NCI-H187 (cell line): ENCODE results near the gene ANKFY1.

ENCODE experiments used
- DNase-seq, 2 experiments: peaks; one replicate each; lab custom pipeline; 2025; lab: John Stamatoyannopoulos, UW

The ANKFY1 gene, protein sequence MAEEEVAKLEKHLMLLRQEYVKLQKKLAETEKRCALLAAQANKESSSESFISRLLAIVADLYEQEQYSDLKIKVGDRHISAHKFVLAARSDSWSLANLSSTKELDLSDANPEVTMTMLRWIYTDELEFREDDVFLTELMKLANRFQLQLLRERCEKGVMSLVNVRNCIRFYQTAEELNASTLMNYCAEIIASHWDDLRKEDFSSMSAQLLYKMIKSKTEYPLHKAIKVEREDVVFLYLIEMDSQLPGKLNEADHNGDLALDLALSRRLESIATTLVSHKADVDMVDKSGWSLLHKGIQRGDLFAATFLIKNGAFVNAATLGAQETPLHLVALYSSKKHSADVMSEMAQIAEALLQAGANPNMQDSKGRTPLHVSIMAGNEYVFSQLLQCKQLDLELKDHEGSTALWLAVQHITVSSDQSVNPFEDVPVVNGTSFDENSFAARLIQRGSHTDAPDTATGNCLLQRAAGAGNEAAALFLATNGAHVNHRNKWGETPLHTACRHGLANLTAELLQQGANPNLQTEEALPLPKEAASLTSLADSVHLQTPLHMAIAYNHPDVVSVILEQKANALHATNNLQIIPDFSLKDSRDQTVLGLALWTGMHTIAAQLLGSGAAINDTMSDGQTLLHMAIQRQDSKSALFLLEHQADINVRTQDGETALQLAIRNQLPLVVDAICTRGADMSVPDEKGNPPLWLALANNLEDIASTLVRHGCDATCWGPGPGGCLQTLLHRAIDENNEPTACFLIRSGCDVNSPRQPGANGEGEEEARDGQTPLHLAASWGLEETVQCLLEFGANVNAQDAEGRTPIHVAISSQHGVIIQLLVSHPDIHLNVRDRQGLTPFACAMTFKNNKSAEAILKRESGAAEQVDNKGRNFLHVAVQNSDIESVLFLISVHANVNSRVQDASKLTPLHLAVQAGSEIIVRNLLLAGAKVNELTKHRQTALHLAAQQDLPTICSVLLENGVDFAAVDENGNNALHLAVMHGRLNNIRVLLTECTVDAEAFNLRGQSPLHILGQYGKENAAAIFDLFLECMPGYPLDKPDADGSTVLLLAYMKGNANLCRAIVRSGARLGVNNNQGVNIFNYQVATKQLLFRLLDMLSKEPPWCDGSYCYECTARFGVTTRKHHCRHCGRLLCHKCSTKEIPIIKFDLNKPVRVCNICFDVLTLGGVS

DNA sequence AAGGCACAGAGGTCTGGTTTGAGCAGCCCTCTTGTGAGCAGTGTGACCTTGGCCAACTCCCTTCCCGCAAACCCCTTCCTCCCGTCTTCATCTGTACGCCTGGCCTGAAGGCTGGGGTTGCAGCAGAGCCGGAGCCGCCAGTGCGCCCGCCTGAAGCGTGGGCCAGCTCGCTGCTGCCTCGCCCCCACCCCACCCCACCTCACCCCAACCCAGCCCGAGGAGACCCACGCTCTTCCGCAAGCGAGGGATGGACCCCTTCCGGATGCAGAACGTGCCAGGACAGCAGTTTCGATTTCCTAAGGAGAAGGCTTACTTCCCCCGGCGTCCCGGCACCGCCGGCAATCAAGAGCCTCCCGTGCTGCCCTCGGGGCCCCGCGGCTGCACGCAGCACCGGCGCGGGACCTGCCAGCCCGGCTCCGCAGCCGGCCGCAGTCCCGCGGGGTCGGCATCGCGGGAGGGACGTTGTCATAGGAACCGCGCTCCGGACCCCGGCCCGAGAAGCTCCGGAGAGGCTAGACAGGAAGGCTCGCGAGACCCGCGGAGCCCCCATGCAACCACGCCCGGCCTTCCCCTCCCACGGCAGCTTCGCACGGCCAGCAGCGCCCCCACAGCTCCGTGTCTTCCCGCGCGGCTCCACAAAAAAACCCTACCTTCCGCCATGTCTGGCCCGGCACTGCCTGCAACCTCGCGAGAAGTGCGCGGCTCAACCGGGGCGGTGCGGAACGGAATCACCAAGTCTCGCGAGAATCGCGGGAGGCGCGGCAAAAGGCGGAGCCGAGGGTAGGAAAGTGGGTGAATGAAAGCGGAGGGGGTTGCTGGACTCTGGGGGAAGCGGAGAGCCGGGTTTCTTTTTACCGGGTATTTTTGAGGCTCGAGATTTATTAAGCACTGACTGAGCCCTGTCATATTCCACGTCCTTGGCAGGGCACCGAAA is at the start of gene ANKFY1:
Gene ANKFY1 (minus strand): TSS at position 698 of the 934 bp plus-strand sequence. CDS start 38 bp downstream, at position 660.
- peak; percentile 49 to 86 for DNase-seq

DNA sequence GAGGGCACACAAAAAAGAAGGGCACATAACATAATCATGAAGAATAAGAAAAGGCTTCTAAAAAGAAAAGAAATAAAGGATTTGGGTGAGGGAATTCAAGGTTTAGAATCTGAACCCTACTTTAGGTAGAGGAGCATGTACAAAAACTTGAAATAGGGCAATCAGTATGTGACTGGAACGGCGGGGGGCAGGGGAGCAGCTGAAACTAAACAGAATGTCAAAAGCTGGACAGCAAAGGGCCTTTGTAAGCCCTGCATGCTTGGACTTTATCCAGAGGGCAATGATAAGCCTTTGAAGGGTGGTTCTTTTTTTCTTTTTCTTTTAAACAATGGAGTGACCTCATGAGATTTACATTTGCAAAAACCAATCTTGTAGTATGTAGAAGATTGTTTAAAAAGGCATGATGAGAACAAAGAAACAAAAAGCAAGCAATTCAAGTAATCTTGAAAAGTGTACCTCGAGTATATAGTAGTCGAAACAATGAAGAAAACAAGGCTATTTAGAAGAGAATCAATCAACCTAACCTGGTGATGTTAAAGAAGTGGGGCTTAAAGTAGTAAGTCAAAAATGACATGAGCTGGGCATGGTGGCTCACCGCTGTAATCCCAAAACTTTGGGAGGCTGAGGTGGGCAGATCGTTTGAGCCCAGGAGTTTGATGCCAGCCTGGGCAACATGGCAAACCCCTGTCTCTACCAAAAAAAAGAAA is 46.7 kb upstream of the ANKFY1 start:
- DNase-seq = no peak

DNA sequence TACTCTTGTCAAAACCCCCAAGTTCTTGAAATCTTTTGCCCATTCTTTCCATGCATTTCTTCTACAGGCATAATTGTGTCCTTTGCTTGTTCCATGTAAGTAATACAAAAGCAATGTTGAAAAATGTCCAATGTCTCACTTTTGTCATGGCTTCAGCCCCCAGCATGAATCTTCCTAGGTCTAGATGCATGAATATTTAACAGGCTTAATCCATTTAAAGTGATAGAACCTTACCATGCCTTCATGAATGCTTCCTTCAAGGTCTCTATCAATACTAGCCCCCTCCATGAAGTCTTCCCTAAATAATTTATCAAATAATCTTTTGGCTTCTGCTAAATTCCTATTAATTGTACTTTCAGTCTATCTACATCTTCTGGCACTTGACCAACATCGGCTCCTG is 46.1 kb upstream of the ANKFY1 start:
- DNase-seq = no peak

DNA sequence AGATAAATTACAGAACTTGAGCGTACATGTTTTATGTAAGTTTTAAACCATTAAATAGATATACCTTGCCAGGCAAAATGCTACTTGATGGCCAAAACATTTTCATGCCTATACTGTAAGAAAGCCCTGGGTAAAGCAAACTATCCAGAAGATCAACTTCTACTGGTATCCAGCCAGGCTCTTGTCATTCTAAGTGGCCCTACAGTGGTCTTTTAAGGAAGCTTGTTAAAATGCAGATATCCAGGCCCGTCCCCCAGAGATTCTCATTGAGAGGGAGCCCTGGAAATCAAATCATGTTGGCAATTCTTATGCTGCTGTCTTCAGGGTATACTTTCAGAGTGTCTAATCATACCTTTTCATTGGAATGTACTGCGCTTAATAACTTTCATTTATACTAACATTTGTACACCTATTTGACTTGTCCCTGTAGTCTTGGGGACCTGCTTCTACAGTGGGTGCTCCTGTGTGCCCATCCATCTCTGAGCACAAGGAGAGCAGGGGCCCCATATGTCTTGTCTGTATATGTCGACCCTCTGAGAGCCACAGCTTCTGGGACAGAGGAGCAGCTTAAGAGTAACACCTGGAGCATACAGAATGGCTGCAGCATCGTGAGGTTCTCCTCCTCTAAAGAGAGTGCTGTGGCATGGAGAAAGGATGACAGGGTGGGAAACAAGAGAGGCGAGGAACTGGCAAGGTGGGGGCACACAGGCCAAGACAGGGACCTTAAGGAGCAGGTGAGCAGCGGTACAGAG is 43.6 kb upstream of the ANKFY1 start:
- no peak for DNase-seq

DNA sequence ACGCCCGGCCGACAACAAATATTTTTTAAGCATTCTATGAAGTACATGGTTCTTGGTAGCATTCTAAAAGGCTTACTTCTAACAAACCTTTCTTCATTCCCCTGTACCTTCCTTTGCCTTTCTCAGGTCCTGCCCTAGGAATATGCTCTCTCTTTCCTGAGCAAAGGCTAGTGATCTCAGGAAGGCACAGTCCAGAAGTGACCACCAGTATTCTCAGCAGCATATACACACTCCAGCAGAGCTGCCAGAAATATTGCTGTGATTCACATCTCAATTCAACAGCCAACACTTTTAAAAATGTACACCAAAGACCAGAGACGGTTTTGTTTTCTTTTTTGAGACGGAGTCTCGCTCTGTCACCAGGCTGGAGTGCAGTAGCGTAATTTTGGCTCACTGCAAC is 41.4 kb upstream of the ANKFY1 start:
- no peak for DNase-seq

DNA sequence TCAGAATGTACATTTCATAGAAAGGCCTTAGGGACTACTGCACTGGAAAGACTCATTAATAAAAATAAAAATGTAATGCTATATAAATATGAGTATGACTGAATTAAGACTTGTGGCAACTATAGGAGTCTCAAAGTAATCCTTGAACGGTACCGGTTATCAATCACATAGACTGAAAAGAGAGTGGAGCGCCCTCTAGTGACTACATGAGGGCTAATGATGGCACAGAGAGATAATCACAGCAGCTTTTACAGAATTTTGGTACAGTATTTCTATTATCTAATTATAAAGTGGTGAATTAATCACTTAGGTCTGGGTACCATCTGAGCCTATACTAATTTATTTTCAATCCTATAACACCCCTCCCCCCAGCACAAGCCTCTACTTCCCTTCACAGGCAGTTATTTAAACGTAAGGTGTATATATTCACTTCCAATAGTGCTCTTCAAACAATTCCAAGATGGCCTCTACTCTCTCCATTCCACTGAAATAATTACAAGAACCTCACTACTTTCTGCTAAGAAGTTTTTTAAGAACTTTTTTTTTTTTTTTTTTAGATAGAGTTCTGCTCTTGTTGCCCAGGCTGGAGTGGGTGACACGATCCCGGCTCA is 40.7 kb upstream of the ANKFY1 start:
- DNase-seq = no peak

DNA sequence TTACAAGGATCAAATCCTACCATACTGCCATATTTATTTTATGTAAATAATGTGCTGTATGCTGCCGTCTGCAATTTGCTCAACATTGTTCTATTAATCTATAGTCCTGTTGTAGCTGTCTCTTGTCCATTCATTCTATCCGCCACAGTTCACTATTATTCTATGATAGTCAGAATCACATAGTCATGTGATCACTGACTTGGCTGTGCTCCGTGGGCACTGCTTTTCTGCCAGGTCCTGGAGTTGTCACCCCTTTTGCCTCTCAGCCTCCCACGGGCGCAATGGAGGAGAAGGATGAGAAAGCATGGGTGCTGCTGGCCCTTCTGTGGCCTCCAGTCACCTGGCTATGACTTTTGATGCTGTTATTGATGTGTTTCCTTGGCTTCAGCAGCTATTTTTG is 37.3 kb upstream of the ANKFY1 start:
- DNase-seq = no peak

DNA sequence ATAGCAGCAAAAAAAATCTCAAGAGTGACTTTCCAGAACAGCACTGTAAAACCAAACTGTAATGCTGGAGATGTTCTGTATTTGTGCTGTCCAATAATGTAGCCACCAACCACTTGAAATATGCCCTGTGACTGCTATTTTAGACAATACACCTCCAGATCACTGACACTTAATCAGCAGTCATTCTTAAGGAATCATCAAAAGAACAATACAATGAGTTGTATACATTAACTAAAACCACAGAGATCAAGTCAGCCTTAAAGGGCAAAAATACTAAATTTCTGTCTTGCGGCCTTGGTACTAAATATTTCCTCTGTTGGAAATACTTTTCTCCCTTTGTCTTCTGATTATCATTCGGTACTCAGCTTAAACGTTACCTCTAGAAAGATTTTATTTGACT is 33.6 kb upstream of the ANKFY1 start:
- no peak for DNase-seq

DNA sequence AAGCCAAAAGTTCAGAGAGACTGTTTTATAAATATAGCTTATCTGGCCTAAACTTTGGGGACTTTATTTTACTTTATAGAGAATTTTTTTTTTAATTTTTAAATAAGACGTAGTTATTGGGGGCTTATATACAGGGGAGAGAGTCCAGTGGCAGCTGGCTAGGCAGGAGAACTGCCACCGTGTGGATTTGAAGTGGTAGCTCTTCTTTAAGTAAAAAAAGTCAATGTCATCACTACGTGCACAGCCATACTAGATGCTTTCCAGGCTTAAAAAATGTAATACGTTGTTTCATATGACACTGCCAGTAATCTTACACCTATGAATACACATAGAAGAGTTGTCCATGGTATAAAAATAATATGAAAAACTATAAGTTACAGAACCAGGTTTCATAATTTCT is 31.9 kb upstream of the ANKFY1 start:
- no peak for DNase-seq

DNA sequence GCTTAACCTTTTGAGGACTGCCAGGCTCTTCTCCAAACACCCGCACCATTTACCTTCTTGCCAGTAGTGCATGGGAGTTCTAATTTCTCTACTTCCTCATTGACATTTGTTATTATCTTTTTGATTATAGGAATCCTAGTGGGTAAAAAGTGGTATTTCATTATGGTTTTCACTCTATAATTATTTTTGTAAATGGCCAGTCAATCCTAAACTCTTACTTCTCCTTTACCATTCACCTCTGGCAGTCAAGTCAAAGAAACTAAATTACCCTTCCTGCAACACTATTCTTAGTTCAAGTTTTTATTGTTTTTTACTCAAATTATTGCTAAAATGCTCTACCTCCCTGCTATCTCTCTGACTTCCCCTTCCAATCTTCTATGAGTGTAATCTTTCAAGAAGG is 29.8 kb upstream of the ANKFY1 start:
- no peak for DNase-seq

DNA sequence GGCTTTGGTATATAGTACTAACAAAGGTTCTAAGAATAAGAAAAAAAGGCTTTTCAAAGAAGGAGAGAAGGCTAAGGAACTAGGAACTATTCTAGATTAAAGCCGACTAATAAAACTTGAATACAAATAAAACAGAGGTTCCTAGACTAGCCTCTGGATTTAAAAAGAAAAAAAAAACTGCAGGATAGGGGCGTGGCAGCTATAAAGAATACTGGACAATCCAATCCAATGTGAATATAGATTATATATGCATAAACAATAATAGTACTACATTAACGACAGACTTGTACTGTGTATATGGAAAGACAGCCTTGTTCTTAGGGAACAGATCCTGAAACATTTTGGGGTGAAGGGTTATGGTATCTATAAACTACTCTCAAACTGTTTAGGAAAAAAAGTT is 23.9 kb upstream of the ANKFY1 start:
- no peak for DNase-seq

DNA sequence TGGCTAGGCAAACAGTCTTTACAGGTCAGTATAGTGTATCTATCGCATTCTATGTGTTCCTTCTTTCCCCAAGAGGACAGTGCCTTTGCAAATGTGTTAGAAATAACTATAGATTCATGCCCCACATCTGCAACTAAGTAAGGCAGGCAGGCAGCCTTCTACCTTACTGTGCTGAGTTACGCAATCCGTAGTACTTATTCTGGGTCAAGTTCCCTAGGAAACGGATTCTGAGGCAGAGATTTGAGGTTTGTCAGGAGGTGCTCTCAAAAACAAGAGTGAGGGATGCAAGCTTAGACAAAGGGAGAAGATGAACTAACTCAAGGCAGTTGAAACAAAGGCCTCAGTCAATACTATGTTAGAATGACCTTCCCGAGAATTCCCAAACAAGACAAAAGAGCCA is 12.7 kb upstream of the ANKFY1 start:
- DNase-seq = no peak

DNA sequence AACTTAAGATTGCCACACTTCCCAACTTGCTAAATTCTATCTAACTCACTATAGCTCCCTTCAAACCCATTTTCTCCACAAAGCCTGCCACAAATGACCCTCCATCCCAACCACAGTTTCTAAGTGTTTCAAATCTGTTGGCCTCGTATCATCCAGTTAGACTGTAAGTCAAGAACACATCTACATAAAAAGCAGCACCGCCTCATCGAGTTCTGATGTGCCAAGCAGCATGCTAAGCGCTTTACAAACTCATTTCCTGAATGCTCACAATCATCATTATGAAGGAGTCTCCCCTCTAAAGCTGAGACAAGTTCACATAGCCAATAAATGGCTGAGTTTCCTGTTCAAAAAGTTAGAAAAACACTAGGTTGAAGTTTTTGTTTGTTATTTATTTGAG is 9.2 kb upstream of the ANKFY1 start:
- no peak for DNase-seq

DNA sequence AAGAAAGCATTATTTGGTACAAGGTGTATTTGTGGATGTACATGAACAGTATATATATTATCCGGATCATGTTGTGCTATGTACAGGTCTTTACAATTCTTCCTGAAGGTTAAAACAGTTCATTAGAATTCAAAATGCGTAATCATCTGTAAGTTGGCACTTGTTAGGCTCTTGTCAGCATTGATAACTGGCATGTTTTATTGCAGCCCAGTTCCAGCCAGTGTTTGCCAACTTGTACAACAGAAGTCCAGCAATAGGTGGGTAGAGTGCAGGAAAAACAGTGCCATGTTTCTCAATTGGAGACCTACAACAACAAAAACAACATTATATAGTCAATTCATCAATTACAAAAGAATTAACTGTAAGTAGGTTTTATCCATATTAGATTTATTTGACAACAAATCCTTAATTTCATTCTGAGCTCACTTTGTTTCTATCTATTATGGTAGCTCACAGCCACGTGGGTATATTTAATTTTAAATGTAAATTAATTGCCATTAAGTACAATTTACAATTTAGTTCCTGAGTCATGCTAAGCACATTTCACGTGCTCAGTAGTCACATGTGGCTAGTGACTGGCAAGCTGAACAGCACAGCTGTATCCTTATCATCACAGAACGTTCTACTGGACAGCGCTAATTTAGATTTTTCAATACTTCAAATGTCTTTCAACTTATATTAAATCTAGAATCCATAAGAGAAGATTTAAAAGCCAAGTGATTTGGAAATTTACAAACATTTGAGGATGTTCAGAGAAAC is 8.6 kb upstream of the ANKFY1 start:
- DNase-seq = no peak

DNA sequence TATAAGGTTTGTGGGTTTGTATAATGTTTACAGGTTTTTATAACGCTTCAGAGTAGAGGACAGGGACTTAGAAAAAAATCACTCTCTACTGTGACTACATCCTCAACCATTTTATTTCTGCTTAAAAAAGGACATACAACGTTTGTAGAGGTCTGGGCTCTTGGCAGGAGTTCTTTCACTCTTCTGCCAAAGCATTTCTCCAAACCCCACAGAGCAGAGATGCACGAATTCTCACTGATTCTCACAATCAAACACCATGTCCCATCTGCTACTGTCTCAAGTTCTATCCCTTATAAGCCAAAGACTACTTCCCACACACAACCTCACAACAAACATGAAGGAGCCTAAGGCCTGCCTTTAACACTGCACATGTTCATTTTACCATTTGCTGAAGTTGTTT is 7.0 kb upstream of the ANKFY1 start:
- no peak for DNase-seq

DNA sequence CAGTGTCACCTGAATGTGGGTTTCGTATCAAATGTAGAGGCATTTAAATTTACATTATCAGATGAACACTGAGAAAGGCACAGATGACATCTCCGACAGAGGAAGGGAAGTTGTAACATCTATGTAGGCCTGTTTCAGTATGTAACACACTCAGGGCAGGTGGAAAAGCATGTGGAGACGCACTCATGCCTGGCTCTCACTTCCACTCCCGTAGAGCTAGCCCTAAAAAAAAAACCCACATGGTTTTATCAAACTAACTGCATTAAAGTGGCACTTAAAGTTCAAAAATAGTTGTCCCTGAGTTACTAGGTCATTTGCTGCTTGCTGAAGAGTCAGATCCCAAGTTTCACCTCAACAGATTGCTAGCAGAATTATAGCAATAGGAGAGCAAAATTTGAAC is 6.1 kb upstream of the ANKFY1 start:
- DNase-seq = no peak

DNA sequence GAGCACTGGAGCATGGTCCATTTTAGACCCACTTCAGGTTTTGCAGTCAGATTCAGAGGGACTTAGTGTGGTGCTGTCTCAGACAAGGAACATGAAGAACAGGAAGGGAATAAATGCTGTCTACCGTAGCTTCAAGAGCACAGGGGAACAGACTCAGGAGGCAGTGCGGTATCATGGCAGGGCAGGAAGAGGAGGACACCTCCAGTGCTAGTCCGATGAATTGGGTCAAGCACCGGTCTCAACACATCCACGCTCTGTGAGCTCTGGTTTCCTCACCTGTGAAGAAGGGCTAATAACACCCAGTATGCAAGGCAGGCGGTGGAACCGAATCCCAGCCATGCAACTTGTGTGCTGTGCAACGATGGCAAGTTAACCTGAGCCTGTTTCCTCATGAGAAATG is 3.6 kb upstream of the ANKFY1 start:
- no peak for DNase-seq

DNA sequence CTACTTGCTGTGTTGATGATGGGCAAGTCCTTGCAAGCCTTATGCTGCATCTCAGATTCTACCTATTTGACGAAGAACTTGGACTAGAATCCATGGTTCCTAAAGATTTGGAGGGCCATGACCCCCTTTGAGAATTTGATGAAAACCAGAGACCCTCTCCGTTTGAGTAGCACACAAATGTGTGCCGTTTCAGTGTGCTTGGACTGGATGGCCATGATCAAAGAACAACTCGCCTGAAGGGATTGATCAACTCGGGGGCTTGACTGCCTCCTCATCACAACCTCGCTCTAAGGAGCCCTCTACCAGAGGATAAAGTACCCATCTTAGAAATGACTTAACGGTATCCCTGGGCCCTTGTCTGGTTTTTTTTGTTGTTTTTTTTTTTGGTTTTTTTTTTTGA is 2.8 kb upstream of the ANKFY1 start:
- no peak for DNase-seq

DNA sequence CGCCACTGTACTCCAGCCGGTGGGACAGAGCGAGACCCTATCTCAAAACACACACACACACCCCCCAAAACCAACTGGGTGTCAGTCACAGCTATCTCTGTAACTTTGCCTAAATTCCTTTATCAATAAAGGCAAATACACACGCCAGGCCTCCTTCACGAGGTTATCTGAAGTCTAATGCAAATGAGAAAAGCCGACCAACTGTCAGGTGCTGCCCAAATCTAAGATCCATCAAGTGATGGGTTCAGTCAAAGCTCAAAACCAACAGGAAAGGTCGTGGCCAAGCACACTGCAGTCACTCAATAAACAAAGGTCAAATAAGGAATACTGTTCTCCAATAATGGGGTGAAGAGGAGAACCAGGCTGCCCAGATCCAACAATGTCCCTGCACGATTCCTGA is 1.1 kb downstream of the ANKFY1 start:
- no peak for DNase-seq
